Stomach (tissue), 4 donors: Measurements from ENCODE around the gene ELP1.

ENCODE experiments used
- EP300 ChIP-seq: sonication (generic); formaldehyde crosslinking; IDR thresholded peaks from one replicate; pipeline ENCODE4 v1.6.1; 2017; ENCODE audit warnings: antibody characterized with exemption
- POLR2A ChIP-seq, 4 donors: fragments of 450-650 bp; IDR thresholded peaks; one replicate each; pipeline ENCODE4 v1.6.1; 2016; ENCODE audit warnings: antibody characterized with exemption in 4 of 4, control low read depth in 2 of 4, mild to moderate bottlenecking in 1 of 4, moderate library complexity in 1 of 4
- POLR2AphosphoS5 ChIP-seq, 3 donors: sonication (generic); formaldehyde crosslinking; IDR thresholded peaks; one replicate each; pipeline ENCODE4 v1.6.1; 2016; ENCODE audit warnings: antibody characterized with exemption in 3 of 3
- TF ChIP-seq, protein P1 (sequence below), 7 experiments: fragments of 450-650 bp in 4 of 7; fragments of 200-600 bp in 3 of 7; sonication (generic) in 3 of 7; IDR thresholded peaks; one replicate each; pipeline ENCODE4 v1.5.1; 2016 to 2019; ENCODE audit warnings: antibody characterized with exemption in 7 of 7, control low read depth in 2 of 7, mild to moderate bottlenecking in 1 of 7

- TF ChIP-seq POLR2AphosphoS5 (IDR thresholded peaks at IDR 0.05) = no peak
- TF ChIP-seq, protein P1, sequence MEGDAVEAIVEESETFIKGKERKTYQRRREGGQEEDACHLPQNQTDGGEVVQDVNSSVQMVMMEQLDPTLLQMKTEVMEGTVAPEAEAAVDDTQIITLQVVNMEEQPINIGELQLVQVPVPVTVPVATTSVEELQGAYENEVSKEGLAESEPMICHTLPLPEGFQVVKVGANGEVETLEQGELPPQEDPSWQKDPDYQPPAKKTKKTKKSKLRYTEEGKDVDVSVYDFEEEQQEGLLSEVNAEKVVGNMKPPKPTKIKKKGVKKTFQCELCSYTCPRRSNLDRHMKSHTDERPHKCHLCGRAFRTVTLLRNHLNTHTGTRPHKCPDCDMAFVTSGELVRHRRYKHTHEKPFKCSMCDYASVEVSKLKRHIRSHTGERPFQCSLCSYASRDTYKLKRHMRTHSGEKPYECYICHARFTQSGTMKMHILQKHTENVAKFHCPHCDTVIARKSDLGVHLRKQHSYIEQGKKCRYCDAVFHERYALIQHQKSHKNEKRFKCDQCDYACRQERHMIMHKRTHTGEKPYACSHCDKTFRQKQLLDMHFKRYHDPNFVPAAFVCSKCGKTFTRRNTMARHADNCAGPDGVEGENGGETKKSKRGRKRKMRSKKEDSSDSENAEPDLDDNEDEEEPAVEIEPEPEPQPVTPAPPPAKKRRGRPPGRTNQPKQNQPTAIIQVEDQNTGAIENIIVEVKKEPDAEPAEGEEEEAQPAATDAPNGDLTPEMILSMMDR (IDR thresholded peaks at IDR 0.05) = no peak
- no peak for TF ChIP-seq POLR2A (IDR thresholded peaks at IDR 0.05)
- TF ChIP-seq EP300 = no peak
Measured at GRCh38 chr9:108937561-108938305, 3.8 kb upstream of the ELP1 start.
